HL-60 (cell line): ENCODE data around the gene CNST.

Source experiments
- DNase-seq, 2 experiments: peaks; one replicate each; pipeline ENCODE4 v3.0.0-alpha.2; 2010 to 2020; ENCODE audit warnings: low read depth in 1 of 2, low spot score in 1 of 2
- H3K27ac ChIP-seq: fragments of 250-450 bp; sonication (Bioruptor Pico); replicated peaks from 2 replicates; pipeline ENCODE4 v1.5.1; 2020; ENCODE audit warnings: mild to moderate bottlenecking, moderate library complexity
- H3K27me3 ChIP-seq: fragments of 250-450 bp; sonication (Bioruptor Pico); 2 replicates; pipeline ENCODE4 v1.5.1; 2021; ENCODE audit warnings: mild to moderate bottlenecking, moderate library complexity; ENCODE audit not compliant: insufficient read depth, poor library complexity, severe bottlenecking
- H3K4me3 ChIP-seq: replicated peaks from 2 replicates; pipeline ENCODE4 v1.5.1; 2011; ENCODE audit warnings: mild to moderate bottlenecking, control low read depth, low read length; ENCODE audit not compliant: insufficient read depth
- CTCF ChIP-seq: IDR thresholded peaks from one replicate; pipeline ENCODE4 v1.5.1; 2011; ENCODE audit warnings: low read length, control low read depth, inconsistent platforms; ENCODE audit not compliant: insufficient read depth
- GABPA ChIP-seq: IDR thresholded peaks from 2 replicates; pipeline ENCODE4 v1.6.1; 2012; ENCODE audit warnings: low read depth
- POLR2AphosphoS5 ChIP-seq: IDR thresholded peaks from 2 replicates; pipeline ENCODE4 v1.6.1; 2012; ENCODE audit warnings: low read depth
- REST ChIP-seq: IDR thresholded peaks from 2 replicates; pipeline ENCODE4 v1.6.1; 2012; ENCODE audit warnings: low read depth; ENCODE audit not compliant: insufficient replicate concordance
- SPI1 ChIP-seq: IDR thresholded peaks from 2 replicates; pipeline ENCODE4 v1.6.1; 2012; ENCODE audit warnings: low read depth, mild to moderate bottlenecking, borderline replicate concordance

The CNST gene

GRCh38 chr1:246582301-246583055 lies 16.2 kb downstream of the CNST start:
- H3K4me3 ChIP-seq: no peak overlapping the region
- no peak for TF ChIP-seq GABPA
- no peak for TF ChIP-seq REST
- no peak for TF ChIP-seq CTCF
- no peak for TF ChIP-seq POLR2AphosphoS5
- H3K27me3 ChIP-seq: no peaks in the 10 kb centered on the region
- no peak for DNase-seq
- no peak overlapping the region for H3K27ac ChIP-seq

DNA sequence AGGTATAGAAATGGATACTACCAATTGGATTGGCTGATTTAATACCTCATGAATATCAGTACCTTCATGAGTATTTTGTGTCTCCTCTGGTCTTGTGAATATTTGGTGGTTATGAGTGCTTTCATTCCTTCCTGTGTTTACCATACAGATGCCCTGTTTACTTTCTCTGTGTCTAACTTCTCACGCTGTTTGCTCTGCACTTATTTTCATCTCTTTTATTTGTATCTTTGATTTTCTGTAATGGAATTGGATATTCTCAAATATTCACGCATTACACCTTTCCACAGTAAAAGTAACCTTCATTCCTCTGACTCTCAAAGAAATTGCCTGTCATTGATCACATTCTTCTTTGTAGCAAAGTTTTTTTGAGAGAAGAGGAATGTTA lies 16.8 kb downstream of the CNST start:
- no peak for DNase-seq
- Histone ChIP-seq H3K4me3 (no peak overlapping the region), H3K27ac (no peak overlapping the region), H3K27me3 (no peaks in the 10 kb centered on the region)
- TF ChIP-seq SPI1 (no peak), REST (no peak), POLR2AphosphoS5 (no peak), GABPA (no peak), CTCF (no peak)

- no peak for DNase-seq
- no peak overlapping the region for H3K4me3 ChIP-seq
- no peak for TF ChIP-seq SPI1
- no peak for TF ChIP-seq CTCF
- TF ChIP-seq GABPA: no peak
- TF ChIP-seq REST: no peak
- TF ChIP-seq POLR2AphosphoS5: no peak
- H3K27ac ChIP-seq: no peak overlapping the region
- no peaks in the 10 kb centered on the region for H3K27me3 ChIP-seq
These were observed 17.4 kb downstream of the CNST start for GRCh38 chr1:246583448-246584185.
